Sigmoid colon (tissue), 7 donors: ENCODE measurements around the gene TMEM132D. TPM values are rescaled to one million over a fixed set of nuclear protein-coding genes. Genes with fewer than 3 reads are reported as not detected.

Source experiments
- DNase-seq: peaks from one replicate; pipeline ENCODE4 v3.0.0-alpha.2; 2019
- H3K27ac ChIP-seq, 4 donors: fragments of 200-600 bp; sonication (generic); one replicate each; pipeline ENCODE4 v1.5.1; 2016 to 2019; ENCODE audit warnings: mild to moderate bottlenecking in 1 of 4
- H3K27me3 ChIP-seq, 3 donors: fragments of 200-600 bp; sonication (generic); one replicate each; pipeline ENCODE4 v1.5.1; 2019; ENCODE audit warnings: mild to moderate bottlenecking in 1 of 3
- H3K36me3 ChIP-seq, 4 donors: fragments of 200-600 bp; sonication (generic); one replicate each; pipeline ENCODE4 v1.5.1; 2016 to 2019
- H3K4me1 ChIP-seq, 4 donors: fragments of 200-600 bp; sonication (generic); one replicate each; pipeline ENCODE4 v1.5.1; 2017 to 2019
- H3K4me3 ChIP-seq, 4 donors: fragments of 200-600 bp; sonication (generic); one replicate each; pipeline ENCODE4 v1.5.1; 2017 to 2019; ENCODE audit warnings: mild to moderate bottlenecking in 2 of 4, moderate library complexity in 1 of 4
- H3K9me3 ChIP-seq, 4 donors: fragments of 200-600 bp in 3 of 4; sonication (generic) in 3 of 4; one replicate each; pipeline versions ENCODE4 v1.5.1 to v1.6.1; 2013 to 2019
- CTCF ChIP-seq, 4 experiments: fragments of 450-650 bp in 3 of 4; fragments of 200-600 bp in 1 of 4; IDR thresholded peaks; one replicate each; pipeline ENCODE4 v1.5.1; 2016 to 2019; ENCODE audit warnings: antibody characterized with exemption in 4 of 4, mild to moderate bottlenecking in 3 of 4, moderate library complexity in 2 of 4
- EP300 ChIP-seq, 4 donors: sonication (generic); formaldehyde crosslinking; IDR thresholded peaks; one replicate each; pipeline ENCODE4 v1.6.1; 2017; ENCODE audit warnings: antibody characterized with exemption in 4 of 4
- POLR2A ChIP-seq, 2 donors: fragments of 450-650 bp; IDR thresholded peaks; one replicate each; pipeline ENCODE4 v1.6.1; 2016; ENCODE audit warnings: antibody characterized with exemption in 2 of 2, mild to moderate bottlenecking in 2 of 2, moderate library complexity in 2 of 2
- POLR2AphosphoS5 ChIP-seq, 4 donors: sonication (generic); formaldehyde crosslinking; IDR thresholded peaks; one replicate each; pipeline ENCODE4 v1.6.1; 2017; ENCODE audit warnings: antibody characterized with exemption in 4 of 4
- WGBS, 2 donors: extraction: QIAGEN DNeasy Blood & Tissue Kit; methylation state at CpG; one replicate each; pipeline ENCODE4 v1.1.7; 2013; 5-methylcytosine and 5-hydroxymethylcytosine counted together
- intact Hi-C: fragments of 100-400 bp; cut with DNase I; formaldehyde crosslinking; loops from one replicate; pipeline ENCODE4 v1.15.1; 2023
- polyA plus RNA-seq, 3 donors: library from polyadenylated mRNA; stranded (reverse); fragments of 200-250 nt; gene quantifications; one replicate each; pipeline ENCODE4 v1.2.3, GENCODE V29; 2013
- total RNA-seq, 4 donors: library from RNA; depleted of rRNA; stranded (reverse); fragments of >200 nt; gene quantifications; one replicate each; pipeline ENCODE4 v1.1.0, GENCODE V29; 2016
- donor health status: healthy with polysubstance abuse.
- donor health status: Bipolar disorder and iron deficiency.
- donor health status: healthy.

Gene TMEM132D
- total and polyA plus RNA-seq, 7 donors = under 0.01 to 0.03 (median under 0.01) TPM; not detected in 3

GRCh38 chr12:129202109-129202814 lies 701.6 kb downstream of the TMEM132D start:
- H3K4me1 ChIP-seq = no peaks in the 10 kb centered on the region
- H3K27ac ChIP-seq = no peak overlapping the region
- no peaks in the 10 kb centered on the region for H3K27me3 ChIP-seq
- WGBS, 2 donors = 53 to 64% methylated on average over 6 of the region's 6 CpGs
- H3K36me3 ChIP-seq = no peaks in the 10 kb centered on the region
- intact Hi-C loops = no loop called here
- no peaks in the 10 kb centered on the region for H3K9me3 ChIP-seq
- no peak for DNase-seq
- no peak overlapping the region for H3K4me3 ChIP-seq
- TF ChIP-seq CTCF (IDR thresholded peaks at IDR 0.05) (no peak), POLR2A (IDR thresholded peaks at IDR 0.05) (no peak)

GRCh38 chr12:129201029-129201428 lies 702.8 kb downstream of the TMEM132D start:
- intact Hi-C loops = no loop called here
- WGBS, 2 donors = 73 to 82% methylated on average over 2 of the region's 2 CpGs
- H3K27ac ChIP-seq = no peak overlapping the region
- DNase-seq = no peak
- TF ChIP-seq POLR2A (IDR thresholded peaks at IDR 0.05) (no peak), CTCF (IDR thresholded peaks at IDR 0.05) (no peak), EP300 (IDR thresholded peaks at IDR 0.05) (no peak)
- H3K36me3 ChIP-seq = no peaks in the 10 kb centered on the region
- no peaks in the 10 kb centered on the region for H3K27me3 ChIP-seq
- H3K9me3 ChIP-seq = no peaks in the 10 kb centered on the region
- no peaks in the 10 kb centered on the region for H3K4me1 ChIP-seq
- no peak overlapping the region for H3K4me3 ChIP-seq

GRCh38 chr12:129200576-129200975 lies 703.2 kb downstream of the TMEM132D start:
- Histone ChIP-seq H3K27me3 (no peaks in the 10 kb centered on the region), H3K9me3 (no peaks in the 10 kb centered on the region), H3K36me3 (no peaks in the 10 kb centered on the region), H3K4me1 (no peaks in the 10 kb centered on the region), H3K4me3 (no peak overlapping the region), H3K27ac (no peak overlapping the region)
- no peak for TF ChIP-seq EP300 (IDR thresholded peaks at IDR 0.05)
- TF ChIP-seq POLR2A (IDR thresholded peaks at IDR 0.05) = no peak
- no peak for TF ChIP-seq POLR2AphosphoS5 (IDR thresholded peaks at IDR 0.05)
- TF ChIP-seq CTCF (IDR thresholded peaks at IDR 0.05) = no peak
- WGBS, 2 donors = 62 to 79% methylated on average over 8 of the region's 8 CpGs
- DNase-seq = no peak
- intact Hi-C loops = no loop called here

- no peaks in the 10 kb centered on the region for H3K36me3 ChIP-seq
- intact Hi-C loops = no loop called here
- H3K27ac ChIP-seq = no peak overlapping the region
- no peak for DNase-seq
- no peaks in the 10 kb centered on the region for H3K4me1 ChIP-seq
- no peak overlapping the region for H3K4me3 ChIP-seq
- H3K9me3 ChIP-seq = peaks cover 0 to 6% (median 0%) of the 10 kb centered on the region in 4 donors
- H3K27me3 ChIP-seq = no peaks in the 10 kb centered on the region
- WGBS, 2 donors = 28 to 90% methylated on average over 3 of the region's 3 CpGs
- TF ChIP-seq POLR2AphosphoS5 (IDR thresholded peaks at IDR 0.05) = no peak
- no peak for TF ChIP-seq CTCF (IDR thresholded peaks at IDR 0.05)
- no peak for TF ChIP-seq EP300 (IDR thresholded peaks at IDR 0.05)
- TF ChIP-seq POLR2A (IDR thresholded peaks at IDR 0.05) = no peak
These were observed 706.9 kb downstream of the TMEM132D start for GRCh38 chr12:129196927-129197326.

- no peak for DNase-seq
- WGBS, 2 donors = 82 to 96% methylated on average over 2 of the region's 2 CpGs
- Histone ChIP-seq H3K27ac (no peak overlapping the region), H3K36me3 (no peaks in the 10 kb centered on the region), H3K9me3 (peaks cover 0 to 6% (median 0%) of the 10 kb centered on the region in 4 donors), H3K4me3 (no peak overlapping the region), H3K4me1 (no peaks in the 10 kb centered on the region), H3K27me3 (no peaks in the 10 kb centered on the region)
- intact Hi-C loops = no loop called here
- no peak for TF ChIP-seq POLR2AphosphoS5 (IDR thresholded peaks at IDR 0.05)
- TF ChIP-seq POLR2A (IDR thresholded peaks at IDR 0.05) = no peak
- no peak for TF ChIP-seq CTCF (IDR thresholded peaks at IDR 0.05)
- no peak for TF ChIP-seq EP300 (IDR thresholded peaks at IDR 0.05)
These were observed 708.7 kb downstream of the TMEM132D start for GRCh38 chr12:129195081-129195480.
